ENCODE measurements around the gene GLI3.

GLI3 gene

DNA sequence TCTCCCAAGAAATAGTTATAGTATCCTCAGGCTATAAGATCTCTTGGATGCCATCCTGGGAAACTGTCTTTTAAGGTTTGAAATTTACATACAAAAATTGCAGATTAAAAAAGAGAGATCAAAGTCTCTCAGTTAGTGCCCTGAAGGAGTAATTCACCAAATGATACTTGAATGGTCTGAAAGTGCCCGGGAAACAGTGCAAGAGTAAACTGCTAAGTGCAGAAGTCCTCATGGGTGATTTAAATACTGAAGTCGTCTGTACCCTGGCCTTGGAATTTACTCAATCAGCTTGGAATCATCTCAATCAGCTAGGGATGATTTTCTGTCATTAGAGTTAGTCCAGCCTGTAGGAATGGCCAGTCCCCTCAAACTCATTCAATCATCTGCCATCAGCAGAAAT is 155.3 kb downstream of the GLI3 start:
- DNase-seq (ENCODE audit: low spot score), result no peak

DNA sequence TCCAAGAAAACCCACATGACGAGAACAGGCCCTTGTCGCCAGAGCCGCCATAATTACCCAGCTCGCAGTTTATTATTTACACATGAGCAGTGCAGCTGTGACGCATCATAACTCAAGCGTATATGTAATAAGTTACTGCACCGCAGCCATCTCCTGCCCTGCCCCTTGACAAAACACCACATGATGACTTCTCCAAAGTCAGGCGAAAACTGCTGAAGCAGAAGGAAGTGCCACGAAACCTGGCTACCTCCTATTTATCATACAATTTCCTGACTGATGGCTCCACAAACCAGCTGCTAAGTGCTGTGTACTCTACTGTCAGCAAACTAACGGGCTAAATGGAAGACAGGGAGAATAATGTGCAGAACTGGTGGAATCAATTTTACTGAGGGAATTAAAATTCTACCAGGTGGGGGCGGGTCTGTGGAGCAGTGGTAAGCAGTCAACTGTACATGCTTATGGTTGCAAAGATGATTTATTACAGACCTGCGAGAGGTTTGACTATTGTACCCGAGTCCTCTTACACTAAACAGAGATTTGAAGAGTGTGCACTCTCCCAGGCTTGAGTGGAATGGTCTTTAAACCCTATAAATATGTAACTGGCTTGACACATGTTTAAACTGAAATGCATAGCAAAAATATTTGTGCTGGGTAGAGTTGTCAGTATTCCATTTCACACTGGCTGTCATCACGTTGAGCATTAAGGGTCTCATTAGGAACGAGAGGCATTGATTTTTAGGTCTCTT is 156.0 kb downstream of the GLI3 start:
- DNase-seq (ENCODE audit: low spot score), result peak; percentile 44

DNA sequence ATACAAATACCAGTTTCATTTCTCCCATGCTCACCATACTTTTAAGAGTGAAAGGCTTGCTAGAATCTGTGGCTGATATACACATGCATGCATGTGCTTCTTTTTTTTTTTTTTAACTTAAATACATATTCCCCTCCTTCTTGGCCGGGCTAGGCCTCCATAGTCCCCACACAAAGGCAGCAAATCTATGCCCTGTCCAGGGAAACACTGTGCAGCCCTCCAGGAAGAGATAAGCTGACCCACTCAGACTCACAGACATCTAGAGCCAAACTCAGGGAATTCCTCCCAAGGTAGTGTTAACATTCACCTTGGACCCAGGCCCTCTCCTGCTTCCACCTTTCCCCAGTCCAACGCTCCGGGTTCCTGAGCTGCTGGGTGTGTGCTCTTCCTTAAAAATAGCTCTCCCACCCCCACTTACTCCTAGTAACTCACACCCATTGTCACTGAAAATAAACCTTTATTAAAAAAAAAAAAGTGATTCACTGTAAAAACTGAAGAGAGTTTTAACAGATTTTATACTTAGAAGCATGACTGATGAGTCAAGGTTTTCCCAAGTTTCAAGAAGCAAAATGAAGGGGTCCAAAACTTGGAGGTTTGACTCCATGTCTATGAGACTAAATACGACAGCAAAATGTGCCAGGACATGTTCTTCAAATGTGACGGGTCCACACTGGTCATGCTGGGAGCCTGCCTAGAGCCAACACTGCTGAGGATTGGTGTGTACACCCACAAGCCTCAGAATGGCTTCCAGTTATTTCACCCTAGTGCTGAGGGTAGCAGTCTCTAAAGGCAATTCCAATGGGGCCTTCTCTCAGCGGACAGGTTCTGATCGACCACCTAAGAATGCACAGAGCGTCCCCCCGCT is 159.5 kb downstream of the GLI3 start:
- DNase-seq (ENCODE audit: low spot score), result no peak

DNA sequence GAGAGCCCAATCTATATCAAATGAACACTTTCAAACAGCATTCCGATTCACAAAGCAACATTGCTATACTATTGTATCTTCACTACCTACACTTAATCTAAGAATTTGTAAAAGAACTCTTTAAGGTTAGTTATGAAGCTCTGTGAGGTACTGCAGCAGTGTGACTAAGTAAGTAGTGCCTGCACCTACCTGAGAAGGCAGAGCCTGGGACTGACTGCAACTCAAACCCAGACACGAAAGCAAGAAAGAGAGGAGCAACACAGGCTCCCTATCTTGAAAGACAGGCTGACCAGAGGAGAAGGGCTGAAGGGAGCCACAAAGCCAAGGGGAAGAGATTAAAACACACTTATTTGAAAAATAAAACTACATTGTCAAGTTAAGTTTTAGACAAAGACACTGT is 160.1 kb downstream of the GLI3 start:
- no peak for DNase-seq (ENCODE audit: low spot score)

DNA sequence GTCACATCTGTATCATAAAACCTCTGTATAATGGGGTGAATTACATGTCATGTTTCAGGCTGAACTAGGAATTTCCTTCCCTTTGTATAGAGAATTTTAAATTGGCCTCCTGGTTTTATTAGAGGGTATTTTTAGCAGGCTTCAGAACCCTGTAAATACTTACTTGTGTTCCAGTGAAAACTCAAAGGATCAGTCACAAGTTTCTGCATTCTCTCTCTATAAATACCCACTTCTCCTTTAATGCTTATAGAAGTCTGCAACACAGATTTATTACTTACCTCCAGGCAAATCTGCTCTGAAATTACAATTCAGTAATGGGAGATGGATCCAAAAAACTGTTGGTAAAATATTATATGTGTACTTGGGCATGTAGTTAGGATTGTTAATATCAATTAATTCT is 161.6 kb downstream of the GLI3 start:
- DNase-seq (ENCODE audit: low spot score), result no peak

DNA sequence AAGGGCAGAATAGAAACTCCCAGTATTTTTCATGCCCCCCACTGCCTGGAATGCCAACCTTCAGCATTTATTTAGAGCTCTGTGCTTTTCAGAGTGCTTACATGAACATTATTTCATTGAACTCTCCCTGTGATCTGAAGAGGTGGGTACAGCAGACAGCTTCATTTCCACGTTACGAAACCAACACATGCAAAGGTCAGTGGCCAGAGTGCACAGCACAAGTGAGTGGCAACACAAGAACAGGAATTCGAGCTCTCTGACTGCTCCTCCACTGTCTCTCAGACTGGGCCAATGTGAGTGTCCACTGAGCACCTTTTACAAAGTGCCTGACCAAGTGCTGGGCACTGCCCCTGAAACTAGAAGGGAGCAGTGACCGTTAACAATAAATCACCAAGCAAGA is 162.9 kb downstream of the GLI3 start:
- no peak for DNase-seq (ENCODE audit: low spot score)

DNA sequence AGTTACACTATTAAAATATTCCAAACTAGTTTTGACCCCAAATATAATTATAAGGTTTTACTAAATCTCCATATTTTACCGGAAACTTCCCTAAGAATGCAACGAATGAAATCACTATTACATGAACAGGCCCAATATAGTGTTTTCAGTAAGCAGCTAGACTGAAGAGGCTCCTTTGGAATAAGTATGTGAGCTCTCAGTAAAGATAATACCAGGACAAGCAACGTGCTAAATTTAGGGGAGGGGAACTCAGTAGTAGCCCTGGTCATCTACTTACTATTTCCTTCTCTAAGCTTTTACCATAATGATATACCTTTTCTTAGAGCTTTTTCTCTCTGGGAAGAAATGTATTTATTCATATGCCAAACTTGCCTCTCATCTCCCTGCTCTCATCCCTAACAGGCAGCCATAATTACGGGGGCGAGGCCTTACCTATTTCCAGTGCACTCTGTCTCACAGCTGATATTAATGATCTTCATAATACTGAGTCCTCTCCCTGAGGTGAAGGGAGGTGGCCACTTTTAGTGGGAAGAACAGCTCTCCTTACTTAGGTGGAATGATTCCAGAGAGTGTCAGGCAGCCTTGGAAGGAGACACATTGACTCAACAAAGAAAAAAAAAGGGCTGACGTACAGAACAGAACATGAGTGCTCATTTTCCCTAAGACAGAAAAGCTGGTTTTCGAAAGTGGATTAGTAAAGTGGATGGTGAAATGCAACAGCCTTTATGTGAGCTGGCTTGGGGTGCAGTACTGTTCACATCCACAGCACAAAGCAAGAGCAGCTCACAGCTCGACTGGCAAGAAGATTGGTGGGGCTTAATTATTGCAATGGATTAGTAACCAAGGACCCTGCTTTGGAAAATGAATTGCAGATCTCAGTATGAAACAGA is 165.4 kb downstream of the GLI3 start:
- peak; percentile 54 for DNase-seq (ENCODE audit: low spot score)

DNA sequence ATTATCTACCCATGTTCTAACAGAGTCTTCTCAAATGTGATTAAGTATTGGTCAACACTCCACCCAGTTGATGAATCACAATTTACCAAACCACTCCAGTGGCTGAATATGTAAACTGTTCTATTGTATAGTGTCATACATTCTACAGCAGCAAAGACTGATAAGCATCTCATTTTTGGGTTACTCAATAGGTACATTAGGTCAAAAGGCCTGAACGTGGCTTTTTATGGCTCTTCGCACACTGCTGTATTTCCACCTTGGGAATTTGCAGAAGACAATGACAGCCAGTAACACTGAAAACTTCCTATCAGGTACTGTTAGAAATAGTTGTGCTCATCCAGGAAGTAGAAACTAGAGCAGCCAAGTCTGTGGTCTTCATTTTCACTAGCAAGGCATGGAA is 166.9 kb downstream of the GLI3 start:
- no peak for DNase-seq (ENCODE audit: low spot score)

DNA sequence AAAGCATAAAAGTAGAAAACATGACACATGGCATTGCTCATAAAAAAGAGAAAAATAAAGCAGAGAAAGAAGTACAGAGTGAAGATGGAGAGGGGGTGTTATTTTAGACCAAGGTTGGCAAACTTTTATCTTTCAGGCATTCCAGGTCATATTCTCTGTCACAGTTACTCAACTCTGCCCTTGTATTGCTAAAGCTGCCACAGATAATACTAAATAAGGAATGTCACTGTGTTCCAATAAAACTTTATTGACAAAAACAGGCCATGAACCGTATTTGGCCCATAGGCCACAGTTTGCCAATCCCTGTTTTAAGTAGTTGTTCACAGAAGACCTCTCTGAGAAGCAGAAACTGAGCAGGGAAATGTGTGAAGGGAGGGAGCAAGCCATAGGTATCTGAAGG is 167.4 kb downstream of the GLI3 start:
- DNase-seq (ENCODE audit: low spot score), result no peak

DNA sequence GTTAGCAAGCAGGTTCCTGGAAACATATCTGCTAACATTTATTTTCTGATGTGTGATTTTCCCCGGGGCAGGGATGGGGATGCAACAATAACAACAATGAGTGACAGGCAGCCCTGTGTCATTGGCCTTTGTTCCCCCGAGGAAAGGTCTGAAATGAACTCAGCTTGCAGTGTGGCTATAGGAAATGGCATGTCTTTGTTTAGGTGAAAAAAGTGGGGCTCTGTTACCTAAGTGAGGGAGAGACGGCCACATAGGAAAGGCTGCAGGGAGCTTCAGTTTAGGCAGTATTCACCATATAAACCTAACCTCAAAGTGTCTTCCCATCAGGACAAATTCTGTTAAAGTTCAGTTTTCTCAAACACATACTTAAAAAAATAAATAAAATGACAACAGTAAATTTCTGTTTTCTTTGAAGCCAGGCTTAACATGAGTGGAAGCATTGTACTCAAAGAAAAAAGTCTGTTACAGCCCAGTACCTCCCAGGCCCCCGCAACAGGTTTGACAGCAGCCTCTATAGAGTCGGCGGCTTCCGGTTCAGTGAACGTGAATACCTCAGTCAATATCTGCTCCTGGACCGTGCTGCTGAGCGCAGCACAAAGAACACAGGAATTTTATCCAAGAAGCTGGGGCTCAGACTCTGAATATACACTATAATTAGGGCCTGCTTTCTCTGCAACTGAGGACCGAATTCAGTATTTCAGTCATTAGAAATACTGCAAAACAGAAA is 168.3 kb downstream of the GLI3 start:
- DNase-seq (ENCODE audit: low spot score), result no peak

DNA sequence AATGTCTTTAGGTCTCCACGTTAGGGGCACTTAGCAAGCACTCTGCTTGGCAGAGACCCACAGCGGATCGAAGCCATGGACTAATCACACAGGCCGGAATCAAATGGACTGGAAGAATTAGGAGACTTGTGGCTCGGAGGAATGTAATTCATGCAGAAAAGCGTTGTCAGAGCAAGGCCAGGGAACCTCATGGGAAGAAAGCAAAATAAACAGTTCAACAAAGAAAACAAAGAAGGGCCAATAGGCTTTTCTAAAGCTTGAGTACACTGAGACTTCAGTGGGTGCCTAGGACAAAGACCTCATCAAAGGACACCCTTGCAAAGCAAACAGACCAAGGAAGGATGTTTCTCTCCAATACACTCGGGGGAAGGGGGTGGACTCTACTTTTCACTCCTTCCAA is 171.1 kb downstream of the GLI3 start:
- no peak for DNase-seq (ENCODE audit: low spot score)

DNA sequence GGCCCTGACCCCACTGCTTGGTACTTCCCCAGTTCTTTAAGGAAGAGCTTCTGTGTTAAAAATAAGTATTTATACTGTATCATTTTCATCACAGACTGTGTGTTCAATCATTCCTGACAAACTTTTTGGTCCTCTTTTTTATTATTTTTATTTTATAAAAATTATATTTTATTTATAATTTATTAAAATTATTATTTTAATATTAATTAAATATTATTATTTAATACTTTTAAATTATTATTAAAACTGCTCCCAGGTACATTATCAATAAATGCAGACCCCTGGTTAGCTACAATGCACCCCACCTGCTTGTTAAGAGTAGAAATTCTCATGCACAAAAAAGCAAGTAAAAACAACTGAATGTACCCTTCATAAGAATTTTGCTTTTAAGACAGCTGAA is 172.0 kb downstream of the GLI3 start:
- DNase-seq (ENCODE audit: low spot score), result no peak

DNA sequence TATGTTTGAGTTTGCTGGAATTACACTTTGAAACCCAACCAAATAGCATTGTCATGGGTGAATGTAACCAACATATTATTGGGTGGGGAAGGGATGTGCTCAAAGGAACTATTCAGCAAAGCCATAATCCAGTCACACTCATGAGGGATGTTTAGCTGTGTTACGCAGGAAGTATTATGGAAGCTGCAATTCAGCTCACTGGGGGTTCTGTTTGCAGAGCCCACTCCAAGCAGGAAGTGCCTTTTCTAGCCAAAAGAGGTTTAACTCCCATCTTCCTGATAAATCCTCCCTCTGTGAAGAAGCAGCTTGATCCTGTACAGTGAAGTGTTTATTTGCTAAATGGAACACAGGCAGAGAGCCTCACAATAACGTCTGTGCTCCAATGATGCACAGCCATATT is 172.5 kb downstream of the GLI3 start:
- DNase-seq (ENCODE audit: low spot score), result no peak

DNA sequence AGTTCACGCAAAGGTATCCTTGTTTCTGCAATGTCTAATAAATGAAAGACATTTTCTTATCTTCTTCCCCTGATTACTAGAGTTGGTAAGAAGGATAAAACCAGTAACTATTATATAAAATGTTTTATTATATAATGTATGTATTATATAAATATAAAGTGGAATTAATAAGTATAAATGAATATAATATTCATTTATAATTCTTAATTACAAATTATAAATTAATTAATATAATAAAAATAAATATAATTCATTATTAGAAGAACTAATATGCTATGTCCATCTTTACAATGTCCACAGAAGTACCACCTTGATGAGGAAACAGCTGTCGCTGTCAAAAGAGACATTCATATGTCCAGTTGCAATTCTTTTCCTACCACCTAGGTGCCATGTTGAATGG is 177.7 kb downstream of the GLI3 start:
- DNase-seq (ENCODE audit: low spot score), result no peak

DNA sequence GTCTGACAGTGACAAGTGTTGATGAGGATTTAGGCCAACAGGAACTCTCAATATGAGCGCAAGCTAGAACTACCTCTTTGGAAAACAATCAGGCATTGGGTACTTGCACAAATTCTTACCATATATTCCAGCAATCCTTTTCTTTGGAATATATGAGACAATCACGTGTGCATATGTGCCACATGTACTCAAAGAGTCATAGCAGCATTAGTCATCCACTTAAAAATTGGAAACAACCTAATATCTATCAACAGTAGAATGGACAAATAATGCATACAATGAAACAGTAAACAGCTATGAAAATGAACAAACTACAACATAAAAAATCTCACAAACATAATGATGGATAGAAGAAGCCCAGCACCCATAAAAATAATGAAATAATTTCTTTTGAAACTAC is 179.7 kb downstream of the GLI3 start:
- DNase-seq (ENCODE audit: low spot score), result no peak

DNA sequence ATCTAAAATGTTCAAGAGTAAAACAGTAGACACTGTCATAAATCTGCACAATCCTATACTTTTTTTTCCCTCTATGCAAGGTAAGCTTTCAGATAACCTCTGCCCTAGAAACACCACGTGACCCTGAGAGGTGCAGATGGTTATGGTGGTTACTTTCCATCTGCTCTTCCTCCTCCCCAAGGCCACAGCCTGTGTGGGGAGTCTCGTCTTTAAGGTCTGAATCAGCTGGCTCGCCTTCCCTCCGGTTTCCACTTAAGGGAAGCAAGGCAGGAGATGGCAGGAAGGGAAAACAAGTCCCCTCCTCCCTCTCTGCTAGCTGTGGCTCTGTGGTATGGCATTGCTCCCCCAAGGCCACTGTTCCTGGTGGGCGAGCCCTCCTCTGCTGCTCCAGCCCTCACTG is 181.8 kb downstream of the GLI3 start:
- no peak for DNase-seq (ENCODE audit: low spot score)

DNA sequence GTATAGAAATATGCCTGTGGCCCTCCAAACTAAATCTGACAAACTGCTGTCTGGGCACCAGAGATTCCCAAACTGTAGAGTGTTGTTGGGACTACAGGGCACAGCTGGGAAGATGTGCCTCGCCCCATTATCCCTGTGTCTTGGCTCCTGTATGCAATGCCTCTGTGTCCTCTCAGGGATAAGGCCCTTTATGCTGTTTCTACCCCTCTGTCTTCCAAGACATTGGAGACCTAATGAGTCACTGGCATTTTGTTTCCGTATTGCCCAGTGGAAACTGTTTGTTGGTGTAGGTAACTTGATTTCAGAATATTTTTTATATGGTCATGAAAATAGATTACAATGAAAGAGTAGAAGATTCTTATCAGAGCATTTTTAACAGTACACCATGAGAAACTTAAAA is 183.2 kb downstream of the GLI3 start:
- DNase-seq (ENCODE audit: low spot score), result peak; percentile 16

DNA sequence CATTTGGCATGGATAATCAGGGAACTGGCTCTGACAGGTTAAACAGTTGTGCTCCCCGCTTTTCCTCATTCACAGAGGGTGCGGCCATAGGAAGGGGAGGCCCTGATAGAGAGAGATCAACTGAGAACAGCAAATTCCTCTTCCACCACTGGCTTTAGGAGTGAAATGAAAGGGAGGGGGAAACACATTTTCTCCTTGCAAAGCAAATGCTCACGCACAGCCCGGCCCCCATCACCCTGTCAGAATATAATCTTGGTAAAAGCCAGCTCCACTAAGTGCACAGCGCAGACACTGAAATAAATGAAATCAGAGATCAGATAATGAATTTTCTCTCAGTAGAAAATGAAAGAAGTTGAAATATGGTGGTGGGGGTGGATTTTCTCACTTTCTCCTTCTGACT is 187.2 kb downstream of the GLI3 start:
- no peak for DNase-seq (ENCODE audit: low spot score)

DNA sequence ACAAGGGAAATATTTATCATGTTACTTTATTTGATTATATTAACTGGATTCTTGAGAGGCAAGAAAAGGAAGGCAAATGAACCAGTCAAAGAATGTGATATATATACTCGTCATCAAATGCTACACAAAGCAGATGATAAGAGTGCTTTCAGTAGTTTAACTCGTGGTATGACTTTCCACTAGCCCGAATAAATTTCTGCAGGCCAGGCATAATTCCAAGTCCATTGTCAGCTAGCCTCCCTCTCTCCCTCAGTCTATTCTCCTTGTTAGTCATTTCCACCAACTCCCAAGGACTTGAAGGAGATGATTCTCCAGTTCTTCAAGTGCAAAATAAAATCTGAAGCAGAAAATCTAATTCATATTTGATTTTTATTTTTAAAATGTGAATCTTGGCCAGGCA is 190.5 kb downstream of the GLI3 start:
- DNase-seq (ENCODE audit: low spot score), result no peak

DNA sequence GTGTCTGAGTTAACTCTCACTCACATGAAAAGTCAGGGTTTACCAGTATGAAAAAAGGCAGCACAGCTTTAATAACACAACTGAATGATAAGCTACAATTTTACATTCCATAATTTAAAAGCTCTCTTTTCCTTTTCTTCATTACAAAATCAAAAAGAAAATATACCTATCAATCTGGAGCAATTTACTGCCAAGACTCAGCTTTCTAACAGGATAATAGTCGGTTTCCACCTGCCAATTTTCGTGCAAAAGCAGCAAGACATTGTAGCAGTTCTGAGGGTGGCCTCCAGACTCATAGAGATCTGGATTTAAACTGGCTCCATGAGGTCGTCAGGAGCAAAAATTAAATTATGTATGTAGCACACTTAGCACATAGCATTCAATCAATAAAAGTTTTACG is 191.0 kb downstream of the GLI3 start:
- DNase-seq (ENCODE audit: low spot score), result no peak

DNA sequence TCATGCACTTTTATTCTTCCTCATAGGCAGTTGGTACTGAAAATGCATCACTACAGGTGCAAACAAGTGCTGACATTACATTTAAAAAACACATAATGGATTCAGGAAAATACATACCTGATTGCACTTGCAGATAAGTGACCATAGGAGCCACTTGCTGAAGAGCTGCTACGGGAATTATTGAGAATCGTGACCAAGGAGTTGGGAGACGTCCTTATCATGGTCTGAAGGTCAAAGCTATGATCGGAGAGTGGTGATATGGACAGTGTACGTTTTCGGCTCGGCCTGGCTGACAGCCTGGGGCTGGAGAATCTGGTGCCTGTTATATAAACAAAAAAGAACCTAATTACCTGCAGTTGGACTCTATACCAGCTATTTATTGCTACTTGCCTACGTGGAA is 197.1 kb downstream of the GLI3 start:
- DNase-seq (ENCODE audit: low spot score), result no peak

DNA sequence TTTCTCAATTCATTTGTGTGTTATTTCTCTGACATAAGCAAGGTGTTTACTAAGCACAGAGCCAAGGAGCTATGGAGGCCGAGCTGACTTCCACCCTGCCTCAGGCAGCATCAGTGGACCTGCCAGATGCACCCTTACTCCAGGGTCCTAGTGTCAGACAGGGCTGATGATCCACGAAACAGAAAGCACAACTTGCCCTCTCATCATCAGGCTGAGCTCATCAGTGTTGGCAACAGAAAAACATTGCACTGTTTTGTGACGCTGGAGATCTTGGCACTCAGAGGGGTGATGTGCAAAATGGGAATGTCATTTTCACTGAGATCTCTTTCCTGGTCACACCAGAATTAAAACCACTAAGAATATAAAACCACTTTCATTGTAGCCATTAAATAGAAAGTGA is 201.8 kb downstream of the GLI3 start:
- peak; percentile 56 for DNase-seq (ENCODE audit: low spot score)

Data from AG20443 (cell line).